Activated B cell treated with CpG ODN at 0.5 μM for 24 hours (primary cell): ENCODE measurements around the gene NRCAM. TPM values are rescaled to one million over a fixed set of nuclear protein-coding genes. Genes with fewer than 3 reads are reported as not detected.

Source experiments
- ATAC-seq: fragments of 200-7000 bp; cut with Tn5 transposase; one replicate; pipeline ENCODE4 v1.10.0; 2021; ENCODE audit warnings: low read depth, mild to moderate bottlenecking, moderate library complexity
- CTCF ChIA-PET: fragments of 350-600 bp; sonication (Branson Sonifier 250); formaldehyde crosslinking; loops from one replicate; lab custom pipeline; 2021; ENCODE audit warnings: antibody characterized with exemption; lab: Charles Lee
- POLR2A ChIA-PET: fragments of 350-600 bp; sonication (Branson Sonifier 250); formaldehyde crosslinking; loops from one replicate; lab custom pipeline; 2021; ENCODE audit warnings: antibody characterized with exemption; lab: Charles Lee
- DNase-seq: peaks from one replicate; pipeline ENCODE4 v3.0.0; 2022
- H3K27ac Mint-ChIP-seq: one replicate; pipeline ENCODE4 v1.8.0; 2020; ENCODE audit warnings: mixed read lengths
- H3K27me3 Mint-ChIP-seq: one replicate; pipeline ENCODE4 v1.8.0; 2021; ENCODE audit warnings: mixed read lengths
- H3K36me3 Mint-ChIP-seq: one replicate; pipeline ENCODE4 v1.8.0; 2021; ENCODE audit warnings: low read depth, mixed read lengths
- H3K4me1 Mint-ChIP-seq: one replicate; pipeline ENCODE4 v1.8.0; 2021; ENCODE audit warnings: mixed read lengths
- H3K4me3 Mint-ChIP-seq: one replicate; pipeline ENCODE4 v1.8.0; 2020; ENCODE audit warnings: mild to moderate bottlenecking, mixed read lengths
- H3K9me3 Mint-ChIP-seq: one replicate; pipeline ENCODE4 v1.8.0; 2020; ENCODE audit warnings: mixed read lengths
- intact Hi-C: fragments of 100-400 bp; cut with micrococcal nuclease; formaldehyde crosslinking; loops from one replicate; pipeline ENCODE4 v1.15.1; 2024
- total RNA-seq: library from RNA; stranded (reverse); gene quantifications from 2 replicates; pipeline ENCODE4 v1.2.3, GENCODE V29; 2022
- TF ChIP-seq, protein P1 (sequence below): fragments of 200-600 bp; IDR thresholded peaks from one replicate; pipeline ENCODE4 v1.8.0; 2022; ENCODE audit warnings: antibody characterized with exemption, mild to moderate bottlenecking

The NRCAM gene
- total RNA-seq, 1 donor from 2014 or later, result 2.2 TPM

DNA sequence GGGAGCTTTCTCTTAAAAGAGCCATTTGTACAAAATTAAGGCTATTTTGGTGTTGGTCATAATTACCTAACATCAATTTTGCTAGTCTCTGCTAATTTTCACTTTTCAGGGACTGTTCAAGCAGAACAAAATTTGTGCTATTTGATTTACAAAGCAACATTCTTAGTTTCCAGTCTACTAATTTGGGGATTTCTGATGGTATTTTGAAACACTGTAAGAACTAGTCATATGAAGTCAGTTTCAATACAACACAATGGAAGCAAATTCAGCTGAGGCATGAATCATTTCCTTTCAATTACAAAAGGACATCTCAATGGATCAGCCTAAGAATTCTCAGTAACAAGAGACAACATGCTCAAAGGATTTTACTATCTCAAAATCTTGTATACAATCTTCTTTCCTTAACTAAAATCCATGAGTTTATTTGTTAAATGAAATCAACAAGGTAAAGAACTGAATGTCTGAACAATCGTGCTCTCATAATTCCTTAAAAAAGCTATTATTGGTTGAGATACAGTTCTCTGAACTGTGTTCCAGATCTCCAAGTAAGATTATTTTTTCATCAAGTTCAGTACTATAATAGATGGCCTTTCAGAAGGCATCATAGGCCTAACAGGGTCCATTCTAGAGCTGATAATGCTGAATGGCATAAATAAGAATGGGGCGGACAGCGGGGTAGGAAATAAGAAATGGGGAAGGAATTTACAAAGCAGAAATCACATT, 144.6 kb downstream of the NRCAM start:
- ATAC-seq, result peak; percentile 42
- CTCF ChIA-PET, result no interaction called here
- no peak for DNase-seq
- H3K4me3 Mint-ChIP-seq, result no peak overlapping the region
- no peaks in the 10 kb centered on the region for H3K27me3 Mint-ChIP-seq
- H3K27ac Mint-ChIP-seq, result peak overlapping the region; percentile 54
- H3K9me3 Mint-ChIP-seq, result no peaks in the 10 kb centered on the region
- intact Hi-C loops, result loop anchor here (1.0 to 2.0 kb wide), 2 partner anchors 16 to 17 kb away; no protein-coding TSS in a partner anchor
- no peaks in the 10 kb centered on the region for H3K36me3 Mint-ChIP-seq
- H3K4me1 Mint-ChIP-seq, result peaks cover 28% of the 10 kb centered on the region
- POLR2A ChIA-PET, result interaction anchor here (1.2 kb wide), 1 partner anchor 17 kb away, joined by 4 read pairs; no protein-coding TSS in a partner anchor
- TF ChIP-seq, protein P1, sequence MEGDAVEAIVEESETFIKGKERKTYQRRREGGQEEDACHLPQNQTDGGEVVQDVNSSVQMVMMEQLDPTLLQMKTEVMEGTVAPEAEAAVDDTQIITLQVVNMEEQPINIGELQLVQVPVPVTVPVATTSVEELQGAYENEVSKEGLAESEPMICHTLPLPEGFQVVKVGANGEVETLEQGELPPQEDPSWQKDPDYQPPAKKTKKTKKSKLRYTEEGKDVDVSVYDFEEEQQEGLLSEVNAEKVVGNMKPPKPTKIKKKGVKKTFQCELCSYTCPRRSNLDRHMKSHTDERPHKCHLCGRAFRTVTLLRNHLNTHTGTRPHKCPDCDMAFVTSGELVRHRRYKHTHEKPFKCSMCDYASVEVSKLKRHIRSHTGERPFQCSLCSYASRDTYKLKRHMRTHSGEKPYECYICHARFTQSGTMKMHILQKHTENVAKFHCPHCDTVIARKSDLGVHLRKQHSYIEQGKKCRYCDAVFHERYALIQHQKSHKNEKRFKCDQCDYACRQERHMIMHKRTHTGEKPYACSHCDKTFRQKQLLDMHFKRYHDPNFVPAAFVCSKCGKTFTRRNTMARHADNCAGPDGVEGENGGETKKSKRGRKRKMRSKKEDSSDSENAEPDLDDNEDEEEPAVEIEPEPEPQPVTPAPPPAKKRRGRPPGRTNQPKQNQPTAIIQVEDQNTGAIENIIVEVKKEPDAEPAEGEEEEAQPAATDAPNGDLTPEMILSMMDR, result no peak

DNA sequence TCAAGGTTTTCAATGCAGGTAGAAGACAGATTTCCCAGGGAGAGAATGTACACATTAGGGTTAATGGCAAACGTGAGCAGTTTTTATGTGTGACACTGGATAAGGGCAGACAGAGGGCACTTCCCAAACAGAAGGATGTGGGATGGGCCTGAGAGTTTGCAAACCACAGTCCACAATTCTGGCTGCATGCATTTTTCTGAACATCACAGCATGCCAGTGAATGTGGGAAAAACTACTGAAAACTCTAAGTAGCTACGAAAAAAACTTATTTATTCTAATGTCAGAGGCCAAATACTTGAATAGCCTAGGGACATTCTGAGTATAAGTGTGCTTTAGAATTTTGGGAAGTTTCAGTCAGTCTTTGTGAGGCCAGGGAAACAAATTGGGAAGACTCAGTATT, 145.9 kb downstream of the NRCAM start:
- Mint-ChIP-seq H3K4me1 (peaks cover 28% of the 10 kb centered on the region), H3K27ac (peak overlapping the region; percentile 54), H3K9me3 (no peaks in the 10 kb centered on the region), H3K27me3 (no peaks in the 10 kb centered on the region), H3K4me3 (peak overlapping the region; percentile 9), H3K36me3 (no peaks in the 10 kb centered on the region)
- ChIA-PET POLR2A (interaction anchor here (0.6 kb wide), 1 partner anchor 384 kb away, joined by 3 read pairs; no protein-coding TSS in a partner anchor), CTCF (no interaction called here)
- ATAC-seq (no peak), DNase-seq (no peak)
- TF ChIP-seq, protein P1, result no peak
- intact Hi-C loops, result loop anchor here (2.0 kb wide), 1 partner anchor 16 kb away; no protein-coding TSS in a partner anchor

DNA sequence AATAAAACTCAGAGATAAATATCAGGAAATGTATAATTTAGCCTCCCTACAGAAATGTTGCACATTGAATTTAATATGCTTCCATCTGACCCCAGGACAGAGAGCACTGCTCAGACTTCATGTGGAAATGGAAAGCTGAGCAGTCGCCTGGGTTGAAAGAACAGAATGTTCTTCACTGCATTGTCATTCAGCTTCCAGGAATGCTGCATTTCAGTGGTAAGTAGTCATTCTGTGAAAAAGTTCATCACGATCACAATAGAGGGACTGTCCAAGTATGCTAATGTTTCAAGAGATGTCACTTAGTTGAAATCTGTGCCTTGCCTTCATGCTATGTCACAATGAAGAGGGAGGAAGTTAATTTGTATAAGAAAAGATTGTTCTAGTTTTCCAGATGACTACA, 147.3 kb downstream of the NRCAM start:
- ChIA-PET CTCF (no interaction called here), POLR2A (interaction anchor here (0.7 kb wide), 1 partner anchor 10 kb away, joined by 3 read pairs; no protein-coding TSS in a partner anchor)
- intact Hi-C loops, result no loop called here

DNA sequence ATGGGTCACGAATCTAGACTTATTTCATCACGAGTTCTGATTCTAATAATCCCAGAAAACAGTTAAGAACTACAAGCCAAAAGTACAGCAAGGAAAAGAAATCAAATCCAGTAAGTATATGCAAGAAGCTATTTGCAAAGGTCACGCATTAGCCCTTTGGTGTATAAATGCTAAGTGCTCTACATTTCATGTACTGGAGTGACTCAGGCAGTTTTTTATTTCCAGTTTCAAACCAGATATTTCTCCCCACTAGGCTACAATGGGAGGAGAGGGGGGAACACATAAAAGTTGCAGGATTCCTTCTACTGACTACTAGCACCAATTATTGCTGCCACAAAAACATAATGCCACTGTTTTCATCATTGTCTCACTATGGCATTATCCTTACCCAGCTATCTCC, 148.0 kb downstream of the NRCAM start:
- ATAC-seq (no peak), DNase-seq (no peak)
- Mint-ChIP-seq H3K9me3 (no peaks in the 10 kb centered on the region), H3K4me1 (peaks cover 28% of the 10 kb centered on the region), H3K27ac (no peak overlapping the region), H3K27me3 (no peaks in the 10 kb centered on the region), H3K36me3 (no peaks in the 10 kb centered on the region), H3K4me3 (no peak overlapping the region)
- intact Hi-C loops, result no loop called here
- CTCF ChIA-PET, result no interaction called here
- TF ChIP-seq, protein P1, result no peak
- POLR2A ChIA-PET, result no interaction called here

More for the DNA sequence above, 147.3 kb downstream of the NRCAM start:
- no peaks in the 10 kb centered on the region for H3K27me3 Mint-ChIP-seq
- no peaks in the 10 kb centered on the region for H3K9me3 Mint-ChIP-seq
- H3K4me3 Mint-ChIP-seq, result no peak overlapping the region
- H3K27ac Mint-ChIP-seq, result peak overlapping the region; percentile 7
- TF ChIP-seq, protein P1, result no peak
- ATAC-seq (peak; percentile 47), DNase-seq (no peak)
- H3K36me3 Mint-ChIP-seq, result no peaks in the 10 kb centered on the region
- H3K4me1 Mint-ChIP-seq, result peaks cover 28% of the 10 kb centered on the region

DNA sequence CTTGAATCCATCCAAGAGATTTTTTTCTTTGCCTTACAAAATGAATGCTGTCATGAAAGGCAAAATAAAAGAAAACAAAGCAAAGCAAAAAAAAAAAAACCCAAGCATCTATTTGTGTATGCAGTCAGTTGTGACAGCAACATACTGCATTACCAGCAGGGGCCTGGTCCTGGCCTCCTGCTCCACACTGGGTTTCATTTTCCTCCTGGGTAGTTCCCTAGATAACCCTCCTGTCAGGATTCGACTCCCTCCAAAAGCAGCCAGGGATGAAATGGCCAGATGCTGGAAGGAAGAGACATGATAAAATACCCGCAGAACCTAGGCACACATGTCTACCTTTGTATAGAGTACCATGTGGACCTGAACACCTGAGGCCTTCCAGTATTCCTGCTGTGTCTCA, 148.6 kb downstream of the NRCAM start:
- TF ChIP-seq, protein P1, result no peak
- H3K4me3 Mint-ChIP-seq, result no peak overlapping the region
- intact Hi-C loops, result no loop called here

More for the DNA sequence above, 148.6 kb downstream of the NRCAM start:
- H3K27ac Mint-ChIP-seq, result no peak overlapping the region
- H3K27me3 Mint-ChIP-seq, result no peaks in the 10 kb centered on the region
- ChIA-PET POLR2A (no interaction called here), CTCF (no interaction called here)
- DNase-seq (no peak), ATAC-seq (no peak)
- H3K9me3 Mint-ChIP-seq, result no peaks in the 10 kb centered on the region
- no peaks in the 10 kb centered on the region for H3K36me3 Mint-ChIP-seq
- peaks cover 28% of the 10 kb centered on the region for H3K4me1 Mint-ChIP-seq
